ENCODE data around the gene RBFOX1. TPM values are rescaled to one million over a fixed set of nuclear protein-coding genes. Genes with fewer than 3 reads are reported as not detected.

RBFOX1 gene
- total and polyA plus RNA-seq, 10 of the 15 experiments (the other 5 are each of a cell fraction or from before 2014, with no cell fraction given): 0.87 TPM; not detected in 9

DNA sequence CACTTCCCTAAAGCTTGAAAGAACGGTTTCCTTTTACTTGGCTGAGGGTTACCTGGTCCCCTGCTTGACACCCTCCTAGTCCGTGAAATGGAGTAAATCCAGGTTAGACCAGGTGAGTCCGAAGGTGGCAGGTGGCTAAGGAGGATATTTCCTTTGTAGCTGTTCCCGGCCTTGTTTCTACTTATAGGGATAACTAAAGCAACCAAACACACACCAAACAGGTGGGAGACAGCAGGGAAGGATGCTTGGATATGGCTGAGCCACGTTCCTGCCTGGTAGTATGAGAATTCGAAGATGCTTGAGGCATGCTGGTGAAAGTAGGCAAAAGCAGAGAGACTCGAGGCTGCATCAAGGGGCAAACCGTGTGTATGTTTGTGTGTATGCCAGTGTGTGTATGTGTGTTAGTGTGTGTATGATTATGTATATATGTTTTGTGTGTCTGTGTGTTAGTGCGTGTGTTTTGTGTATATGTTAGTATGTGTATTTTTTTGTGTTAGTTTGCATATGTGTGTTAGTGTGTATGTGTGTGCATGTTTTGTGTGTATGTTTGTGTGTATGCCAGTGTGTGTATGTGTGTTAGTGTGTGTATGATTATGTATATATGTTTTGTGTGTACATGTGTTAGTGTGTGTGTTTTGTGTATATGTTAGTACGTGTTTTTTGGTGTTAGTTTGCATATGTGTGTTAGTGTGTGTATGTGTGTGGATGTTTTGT, 28.9 kb downstream of the RBFOX1 start (continued):
- TF ChIP-seq, protein P1, sequence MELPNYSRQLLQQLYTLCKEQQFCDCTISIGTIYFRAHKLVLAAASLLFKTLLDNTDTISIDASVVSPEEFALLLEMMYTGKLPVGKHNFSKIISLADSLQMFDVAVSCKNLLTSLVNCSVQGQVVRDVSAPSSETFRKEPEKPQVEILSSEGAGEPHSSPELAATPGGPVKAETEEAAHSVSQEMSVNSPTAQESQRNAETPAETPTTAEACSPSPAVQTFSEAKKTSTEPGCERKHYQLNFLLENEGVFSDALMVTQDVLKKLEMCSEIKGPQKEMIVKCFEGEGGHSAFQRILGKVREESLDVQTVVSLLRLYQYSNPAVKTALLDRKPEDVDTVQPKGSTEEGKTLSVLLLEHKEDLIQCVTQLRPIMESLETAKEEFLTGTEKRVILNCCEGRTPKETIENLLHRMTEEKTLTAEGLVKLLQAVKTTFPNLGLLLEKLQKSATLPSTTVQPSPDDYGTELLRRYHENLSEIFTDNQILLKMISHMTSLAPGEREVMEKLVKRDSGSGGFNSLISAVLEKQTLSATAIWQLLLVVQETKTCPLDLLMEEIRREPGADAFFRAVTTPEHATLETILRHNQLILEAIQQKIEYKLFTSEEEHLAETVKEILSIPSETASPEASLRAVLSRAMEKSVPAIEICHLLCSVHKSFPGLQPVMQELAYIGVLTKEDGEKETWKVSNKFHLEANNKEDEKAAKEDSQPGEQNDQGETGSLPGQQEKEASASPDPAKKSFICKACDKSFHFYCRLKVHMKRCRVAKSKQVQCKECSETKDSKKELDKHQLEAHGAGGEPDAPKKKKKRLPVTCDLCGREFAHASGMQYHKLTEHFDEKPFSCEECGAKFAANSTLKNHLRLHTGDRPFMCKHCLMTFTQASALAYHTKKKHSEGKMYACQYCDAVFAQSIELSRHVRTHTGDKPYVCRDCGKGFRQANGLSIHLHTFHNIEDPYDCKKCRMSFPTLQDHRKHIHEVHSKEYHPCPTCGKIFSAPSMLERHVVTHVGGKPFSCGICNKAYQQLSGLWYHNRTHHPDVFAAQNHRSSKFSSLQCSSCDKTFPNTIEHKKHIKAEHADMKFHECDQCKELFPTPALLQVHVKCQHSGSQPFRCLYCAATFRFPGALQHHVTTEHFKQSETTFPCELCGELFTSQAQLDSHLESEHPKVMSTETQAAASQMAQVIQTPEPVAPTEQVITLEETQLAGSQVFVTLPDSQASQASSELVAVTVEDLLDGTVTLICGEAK (IDR thresholded peaks at IDR 0.05; ENCODE audit: borderline replicate concordance): no peak
- no peak for TF ChIP-seq JUNB (IDR thresholded peaks at IDR 0.05)
- TF ChIP-seq RAD21 (IDR thresholded peaks at IDR 0.05; ENCODE audit: insufficient read depth, low read depth, low read length): no peak
- TF ChIP-seq FOXK2 (IDR thresholded peaks at IDR 0.05): no peak
- TF ChIP-seq GATAD2B (conservative IDR thresholded peaks at IDR 0.05; ENCODE audit: low read depth): no peak

- no peaks in the 10 kb centered on the region for H4K20me1 ChIP-seq (ENCODE audit: control insufficient read depth, insufficient read depth)
- H2AFZ ChIP-seq (ENCODE audit: control insufficient read depth, low read depth, low read length): no peak overlapping the region
- H3K79me2 ChIP-seq (ENCODE audit: control insufficient read depth, insufficient read depth, low read length): no peaks in the 10 kb centered on the region
- CTCF ChIA-PET: no interaction called here
- SMC1A ChIA-PET (ENCODE audit: uncharacterized antibody, unreplicated experiment): no interaction called here
- no peaks in the 10 kb centered on the region for H3K27me3 ChIP-seq (replicated peaks in 1 of 2; ENCODE audit: control insufficient read depth in 2 of 2, insufficient read depth in 2 of 2, low read length in 1 of 2)
- no peak overlapping the region for H3K9ac ChIP-seq (ENCODE audit: control insufficient read depth, insufficient read depth, low read length)
- POLR2A ChIA-PET: no interaction called here
- WGBS (ENCODE audit: insufficient coverage, insufficient replicate concordance, low lambda C conversion rate, missing lambda C conversion rate): 56% methylated on average over 6 of the region's 6 CpGs
- RAD21 ChIA-PET (ENCODE audit: unreplicated experiment): no interaction called here
- no peak for FAIRE-seq
- in situ Hi-C loops (cut with MboI): no loop called here
- no peak overlapping the region for H3K4me3 ChIP-seq
- TF ChIP-seq SKIL (IDR thresholded peaks at IDR 0.05; ENCODE audit: low read depth, poor library complexity, severe bottlenecking) (no peak), TCF3 (IDR thresholded peaks at IDR 0.05; ENCODE audit: borderline replicate concordance, insufficient read depth, low read depth, low read length) (no peak), MYB (IDR thresholded peaks at IDR 0.05; ENCODE audit: borderline replicate concordance, low read depth, low read length) (no peak)
- H3K27ac ChIP-seq (ENCODE audit: control insufficient read depth, insufficient read depth): no peak overlapping the region
- no peak for DNase-seq (ENCODE audit: low read depth, low spot score)
- BruUV-seq (replicated peaks): no TSS peak
- no peaks in the 10 kb centered on the region; the same call in 2 of the 3 replicates for H3K9me3 ChIP-seq (replicated peaks; ENCODE audit: control insufficient read depth, insufficient read depth, low read length)
- H3K4me1 ChIP-seq (ENCODE audit: control insufficient read depth, insufficient read depth, low read length): no peaks in the 10 kb centered on the region
- intact Hi-C loops (cut with micrococcal nuclease; ENCODE audit: unreplicated experiment): no loop called here
- H3K4me2 ChIP-seq (ENCODE audit: control insufficient read depth, insufficient read depth): no peak overlapping the region
- no peaks in the 10 kb centered on the region for H3K36me3 ChIP-seq (ENCODE audit: control insufficient read depth in 2 of 2, insufficient read depth in 2 of 2, low read length in 1 of 2)
- ATAC-seq: no peak
These were observed 29.6 kb downstream of the RBFOX1 start for GRCh38 chr16:7362231-7362630.

Data from GM12878 (cell line).